PC-9 (cell line): Measurements from ENCODE around the gene PYGB.

Experiments used
- CTCF ChIP-seq: fragments of 200-600 bp; sonication (generic); conservative IDR thresholded peaks from 2 replicates; pipeline ENCODE4 v1.6.1; 2017; ENCODE audit warnings: mixed run types, antibody characterized with exemption, mild to moderate bottlenecking, moderate library complexity
- EZH2 ChIP-seq: fragments of 200-600 bp; sonication (generic); IDR thresholded peaks from 2 replicates; pipeline ENCODE4 v1.8.0; 2017; ENCODE audit warnings: antibody characterized with exemption, low read depth

GRCh38 chr20:25282034-25282781 lies 34.3 kb downstream of the PYGB start:
- TF ChIP-seq CTCF (no peak), EZH2 (no peak)
